HG02852 (cell line): ENCODE data around the gene PCDHGA8.
"Not testable (repeated sequence)": the region's sequence is repeated elsewhere in the genome, so short reads cannot be mapped to it uniquely, and the experiment has no call there.

ENCODE experiments used
- ATAC-seq: cut with Tn5 transposase; IDR thresholded peaks from one replicate; pipeline ENCODE4 v1.9.1; 2021; ENCODE audit warnings: mild to moderate bottlenecking, moderate library complexity; ENCODE audit not compliant: unreplicated experiment

PCDHGA8 gene

GRCh38 chr5:141369994-141370848, 22.2 kb upstream of the PCDHGA8 start, which contains the start of gene PCDHGB3:
Gene PCDHGB3, plus strand, starts transcription at chr5:141370242. Its CDS starts 153 bp downstream, at chr5:141370395.
- ATAC-seq = peak; percentile 77

- ATAC-seq = no peak
Observed at GRCh38 chr5:141371572-141372475, 20.6 kb upstream of the PCDHGA8 start.

GRCh38 chr5:141373673-141374317, 18.6 kb upstream of the PCDHGA8 start, which contains the start of gene PCDHGA6:
Gene PCDHGA6, plus strand, starts transcription at chr5:141373891. Its CDS starts 193 bp downstream, at chr5:141374084.
- no peak for ATAC-seq

GRCh38 chr5:141374627-141375026, 17.8 kb upstream of the PCDHGA8 start:
- no peak for ATAC-seq

- not testable (repeated sequence) for ATAC-seq
Observed at GRCh38 chr5:141375444-141376155, 16.8 kb upstream of the PCDHGA8 start.

- ATAC-seq = no peak
Observed at GRCh38 chr5:141382469-141383294, 9.8 kb upstream of the PCDHGA8 start, which contains the start of gene PCDHGA7. Gene PCDHGA7, plus strand, starts transcription at chr5:141382742. Its CDS starts 158 bp downstream, at chr5:141382900.

- ATAC-seq = no peak
Observed at GRCh38 chr5:141383345-141383744, 9.1 kb upstream of the PCDHGA8 start.

- no peak for ATAC-seq
Observed at GRCh38 chr5:141384471-141385267, 7.8 kb upstream of the PCDHGA8 start.

- peak; percentile 87 for ATAC-seq
Observed at GRCh38 chr5:141387557-141388311, 4.7 kb upstream of the PCDHGA8 start, which contains the start of gene PCDHGB4. Gene PCDHGB4, plus strand, starts transcription at chr5:141387698. Its CDS starts 187 bp downstream, at chr5:141387885.

GRCh38 chr5:141388661-141389060, 3.8 kb upstream of the PCDHGA8 start:
- no peak for ATAC-seq

- no peak for ATAC-seq
Observed at GRCh38 chr5:141389153-141390042, 3.0 kb upstream of the PCDHGA8 start.

GRCh38 chr5:141393267-141393666, 834 bp downstream of the PCDHGA8 start:
- no peak for ATAC-seq

- ATAC-seq = not testable (repeated sequence)
Observed at GRCh38 chr5:141394401-141395187, 2.2 kb downstream of the PCDHGA8 start.

- ATAC-seq = peak; percentile 98
Observed at GRCh38 chr5:141397756-141398551, 5.5 kb downstream of the PCDHGA8 start, which contains the start of gene PCDHGB5. Gene PCDHGB5, plus strand, starts transcription at chr5:141397947. Its CDS starts 181 bp downstream, at chr5:141398128.

- ATAC-seq = no peak
Observed at GRCh38 chr5:141398608-141399007, 6.2 kb downstream of the PCDHGA8 start.
